Measurements from ENCODE around the gene TGFBR3. TPM values are rescaled to one million over a fixed set of nuclear protein-coding genes. Genes with fewer than 3 reads are reported as not detected.

Gene TGFBR3
- total RNA-seq, 1 donor from 2014 or later, result 125 TPM

DNA sequence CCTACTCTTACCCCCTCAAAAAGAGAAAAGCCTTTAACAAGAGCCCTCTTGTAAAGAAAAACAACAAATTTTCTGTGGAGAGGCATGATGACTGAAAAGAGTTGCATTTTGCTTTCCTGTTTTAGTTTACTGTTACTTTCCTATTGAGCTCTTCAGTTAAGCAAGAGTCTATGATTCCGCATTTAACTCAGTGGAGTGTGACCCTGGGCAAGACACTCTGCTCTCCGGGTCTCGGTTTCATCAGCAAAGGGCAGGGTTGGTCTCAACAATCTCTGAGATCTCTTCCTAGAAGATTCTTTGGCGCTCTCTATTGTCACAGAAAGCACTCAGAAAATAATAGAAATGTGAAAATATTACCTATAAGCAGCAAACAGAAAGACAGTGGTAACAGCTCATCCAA, 175.7 kb downstream of the TGFBR3 start:
- no peak for DNase-seq

DNA sequence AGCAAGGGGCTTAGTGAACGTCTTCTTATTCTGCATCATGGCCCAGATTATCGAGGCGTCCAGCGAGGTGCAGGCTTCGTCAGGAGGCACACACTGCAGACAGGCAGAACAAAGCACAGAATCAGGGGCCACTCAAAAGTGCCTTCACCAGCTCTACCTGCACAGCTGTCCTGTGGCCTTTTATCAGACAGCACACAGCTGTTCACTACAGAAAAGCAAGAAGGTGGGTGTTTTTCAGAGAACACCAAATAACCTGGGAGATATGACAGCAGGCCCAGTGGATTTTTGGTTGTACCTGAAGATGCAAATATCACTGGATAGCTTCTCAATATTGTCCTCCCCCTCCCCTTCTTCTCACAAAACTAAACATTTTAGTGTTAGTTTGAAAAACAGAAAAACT, 177.3 kb downstream of the TGFBR3 start:
- no peak for DNase-seq

DNA sequence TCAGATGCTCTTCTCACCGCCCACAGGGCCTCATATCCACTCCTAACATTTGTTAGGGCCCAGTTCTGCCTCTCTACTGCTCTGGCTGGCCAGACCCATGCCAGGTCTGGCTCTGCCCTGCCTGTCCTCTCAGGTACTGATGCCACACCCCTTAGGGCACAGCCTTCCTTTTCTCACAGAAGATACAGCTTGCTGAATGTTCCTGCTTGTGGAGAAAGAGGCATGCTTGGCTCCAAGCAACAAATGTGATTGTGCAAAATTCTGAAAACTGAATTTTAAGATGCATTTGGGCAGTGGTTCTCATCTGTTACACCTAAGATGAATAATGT, 178.1 kb downstream of the TGFBR3 start:
- DNase-seq, result no peak

- DNase-seq, result no peak
Observed at GRCh38 chr1:91707114-91707889, 178.6 kb downstream of the TGFBR3 start.

GRCh38 chr1:91706140-91706957, 179.6 kb downstream of the TGFBR3 start:
- DNase-seq, result no peak

GRCh38 chr1:91704746-91705145, 181.2 kb downstream of the TGFBR3 start:
- DNase-seq, result no peak

DNA sequence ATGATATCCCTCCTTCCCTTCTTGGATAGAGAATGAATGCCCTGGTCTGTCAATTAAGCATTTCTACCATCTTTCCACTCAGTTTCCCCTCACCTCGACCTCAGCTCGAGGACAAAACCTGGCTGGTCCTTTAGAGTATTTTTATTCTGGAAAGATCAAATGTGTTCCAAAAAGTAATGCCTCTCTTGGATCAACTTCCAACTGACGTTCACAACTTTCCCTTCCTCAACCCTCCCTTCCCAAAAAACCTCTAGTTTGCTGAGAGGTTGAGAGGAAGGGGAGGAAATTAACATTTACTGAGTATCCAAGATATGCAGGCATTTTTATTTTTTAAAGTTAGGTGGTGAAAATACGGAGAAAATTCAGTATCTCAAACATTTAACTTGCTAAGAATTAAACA, 182.9 kb downstream of the TGFBR3 start:
- no peak for DNase-seq

GRCh38 chr1:91701472-91701869, 184.5 kb downstream of the TGFBR3 start:
- DNase-seq, result no peak

DNA sequence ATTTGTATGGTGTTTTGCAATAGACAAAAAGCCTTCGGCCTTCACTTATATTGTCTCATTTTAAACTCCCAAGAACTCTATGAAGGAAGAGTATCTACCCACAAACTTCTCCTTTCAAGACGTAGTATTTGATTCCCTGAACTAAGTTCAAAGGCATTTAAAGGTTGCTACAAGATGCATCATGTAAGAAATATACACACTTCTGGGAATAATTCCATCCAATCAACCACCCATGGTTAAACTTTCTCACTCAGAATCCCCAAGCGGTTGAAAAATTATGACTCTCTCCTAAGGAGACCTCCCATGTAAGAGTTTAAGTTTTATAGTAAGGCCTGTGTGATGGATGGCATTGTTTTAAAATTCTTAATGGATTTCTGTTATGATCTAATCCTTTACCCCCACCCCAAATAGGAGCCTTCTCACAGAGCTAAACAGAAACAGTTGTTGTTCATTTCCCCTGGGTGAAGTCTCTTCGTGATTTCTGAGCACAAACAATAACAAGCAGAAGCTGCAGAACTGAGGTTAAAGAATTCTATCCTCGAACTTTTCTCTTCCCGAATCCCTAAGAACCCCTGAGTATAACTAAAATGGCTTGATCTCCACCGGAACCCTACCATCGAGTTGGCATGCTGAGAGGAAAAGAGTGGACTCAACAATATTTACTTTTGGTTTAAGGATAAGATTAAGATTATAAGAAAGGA, 185.0 kb downstream of the TGFBR3 start:
- peak; percentile 94 for DNase-seq

GRCh38 chr1:91700332-91700731, 185.6 kb downstream of the TGFBR3 start:
- DNase-seq, result peak; percentile 24

- DNase-seq, result peak; percentile 62
Observed at GRCh38 chr1:91699339-91699974, 186.5 kb downstream of the TGFBR3 start.

DNA sequence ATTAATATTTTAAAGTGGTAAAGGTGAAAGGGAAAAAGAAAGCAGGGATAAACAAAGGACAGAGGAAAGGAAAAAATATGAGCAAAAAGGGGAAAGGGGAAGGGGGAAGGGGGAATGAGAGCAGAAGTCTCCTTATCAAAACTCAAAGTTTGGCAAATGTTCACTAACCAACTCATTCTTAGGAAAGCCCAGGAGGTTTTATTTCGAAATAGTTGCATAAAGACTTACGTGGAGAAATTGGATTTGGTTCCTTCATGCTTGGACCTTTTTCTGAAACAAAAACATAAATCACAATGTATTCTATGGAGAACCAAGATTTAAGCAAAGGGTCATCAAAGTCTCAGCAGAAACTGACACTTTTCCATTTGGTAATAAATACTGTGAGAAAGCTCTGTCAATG, 188.1 kb downstream of the TGFBR3 start:
- DNase-seq, result peak; percentile 79

DNA sequence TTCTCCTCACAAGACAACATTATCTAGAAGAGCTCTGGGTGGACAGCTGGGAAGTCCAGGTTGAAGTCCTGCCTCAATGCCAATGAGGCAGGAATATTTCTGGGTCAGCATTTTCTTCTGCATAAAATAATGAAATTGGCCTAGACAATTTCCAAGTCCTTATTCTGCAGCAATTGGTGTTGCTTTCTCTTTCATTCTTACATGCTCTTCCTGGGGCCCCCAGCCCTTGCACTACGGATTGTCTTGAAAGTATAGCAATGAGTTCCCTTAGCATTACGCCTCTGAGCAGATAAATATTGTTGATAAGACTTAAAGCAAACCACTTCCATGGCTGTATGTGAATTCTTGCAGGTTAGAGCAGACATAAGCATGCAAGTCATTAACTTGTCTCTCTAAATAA, 188.5 kb downstream of the TGFBR3 start:
- no peak for DNase-seq

DNA sequence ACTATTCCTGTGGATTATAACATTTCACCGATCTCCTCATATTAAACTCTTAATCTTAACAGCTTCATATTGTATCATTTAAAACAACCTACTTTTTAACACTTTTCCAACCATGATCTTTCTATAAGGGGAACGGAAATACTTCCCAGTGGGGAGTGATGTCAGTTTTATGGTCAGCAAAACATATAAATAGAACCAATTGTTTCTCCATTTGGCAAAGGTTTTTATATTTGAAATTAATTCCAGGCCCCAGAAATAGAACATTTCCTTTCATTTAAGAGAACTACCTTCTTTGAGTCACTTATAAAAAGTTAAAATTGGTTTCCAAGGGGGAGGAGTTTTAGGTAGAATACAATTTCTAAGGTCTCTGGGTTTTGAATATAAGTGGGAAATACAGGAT, 189.6 kb downstream of the TGFBR3 start:
- peak; percentile 26 for DNase-seq

DNA sequence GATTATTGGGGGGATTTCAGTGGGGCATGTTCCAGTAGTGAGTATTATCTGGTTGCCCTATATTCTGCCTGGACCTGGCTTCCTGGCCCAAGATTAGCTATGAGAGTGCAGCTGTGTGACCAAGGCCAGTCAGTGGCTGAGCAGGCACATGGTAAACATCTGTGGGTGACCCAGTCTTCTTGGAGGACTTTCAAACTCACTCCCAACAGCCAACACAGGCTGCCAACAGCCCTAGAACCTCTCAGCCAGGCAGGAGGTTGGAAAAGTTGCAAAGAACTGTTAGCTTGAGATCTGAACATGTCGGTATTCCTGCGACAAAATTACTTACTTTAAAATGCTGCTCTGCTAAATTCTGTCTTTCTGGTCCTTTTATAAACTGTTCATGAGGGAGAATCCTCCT, 192.4 kb downstream of the TGFBR3 start:
- DNase-seq, result no peak

DNA sequence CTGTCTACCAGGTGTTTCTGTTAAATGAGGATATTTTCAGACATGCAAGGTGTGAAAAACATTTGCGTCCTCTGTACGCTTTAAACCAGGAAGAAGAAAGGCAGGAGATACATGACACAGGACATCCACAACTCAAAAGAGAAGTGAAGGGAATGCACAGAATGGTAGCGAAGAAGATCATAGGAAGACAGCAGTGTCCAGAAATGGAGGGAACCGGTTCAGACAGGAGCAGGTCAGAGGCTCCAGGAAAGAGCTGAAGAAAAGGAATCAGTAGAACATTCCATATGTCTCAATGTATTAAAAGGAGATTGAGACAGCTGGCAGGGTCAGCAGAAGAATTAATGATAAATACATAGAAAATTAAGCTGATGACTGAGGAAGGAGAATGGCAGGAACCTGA, 194.4 kb downstream of the TGFBR3 start:
- no peak for DNase-seq

DNA sequence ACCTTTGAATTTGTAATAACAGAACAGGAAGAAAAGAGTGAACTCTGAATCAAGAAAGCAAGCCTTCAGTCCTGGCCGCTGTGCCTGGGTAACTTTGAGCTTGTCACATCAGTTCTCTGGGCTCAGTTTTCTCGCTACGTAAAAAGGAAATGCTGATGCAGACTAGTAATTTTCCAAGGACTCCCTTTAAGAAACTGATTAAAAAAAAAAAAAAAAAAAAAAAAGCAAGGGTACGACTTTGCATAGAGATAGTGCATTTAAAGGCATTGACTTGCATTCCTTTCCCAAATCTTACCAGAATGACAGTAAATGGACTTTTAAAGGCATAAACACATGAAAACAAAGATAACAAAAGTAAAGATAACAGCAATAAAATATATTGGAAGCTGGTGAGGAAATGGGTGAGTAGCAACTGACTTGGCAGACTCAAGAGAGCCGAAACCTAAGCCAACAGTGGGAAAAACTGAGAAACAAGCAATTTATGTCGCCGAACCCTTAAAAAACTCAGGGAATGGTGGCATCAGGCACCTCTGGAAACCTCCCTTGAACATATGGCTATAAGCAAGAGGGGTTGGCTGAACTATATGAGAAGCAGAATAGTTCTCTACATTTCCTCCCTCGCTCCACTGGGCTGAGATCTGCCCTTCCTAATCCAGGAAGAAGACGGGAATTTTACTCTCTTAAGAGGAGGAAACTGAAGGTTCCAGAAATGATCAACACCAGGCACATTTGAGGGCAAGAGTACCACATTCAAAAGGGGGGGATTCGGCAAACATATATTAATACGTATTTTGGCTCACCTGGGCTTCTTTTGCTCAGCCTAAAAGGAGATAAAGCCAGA, 196.1 kb downstream of the TGFBR3 start:
- DNase-seq, result no peak

GRCh38 chr1:91687452-91687851, 198.5 kb downstream of the TGFBR3 start:
- DNase-seq, result no peak

- DNase-seq, result no peak
Observed at GRCh38 chr1:91685994-91686393, 200.0 kb downstream of the TGFBR3 start.

GRCh38 chr1:91684481-91685196, 201.3 kb downstream of the TGFBR3 start:
- DNase-seq, result peak; percentile 83

GRCh38 chr1:91683598-91683951, 202.4 kb downstream of the TGFBR3 start:
- DNase-seq, result peak; percentile 11

Data from skin of body (tissue), 2 donors.